HG02642 (cell line): ENCODE data around the gene ZFYVE28.
A peak's percentile ranks its signal among the peaks of the same experiment; 100 is the strongest.

Experiments
- ATAC-seq: cut with Tn5 transposase; IDR thresholded peaks from one replicate; pipeline ENCODE4 v1.9.1; 2021; ENCODE audit warnings: mild to moderate bottlenecking; ENCODE audit not compliant: unreplicated experiment, poor library complexity

The ZFYVE28 gene

GRCh38 chr4:2446656-2447564, 28.5 kb upstream of the ZFYVE28 start:
- no peak for ATAC-seq

GRCh38 chr4:2445571-2445970, 27.1 kb upstream of the ZFYVE28 start:
- no peak for ATAC-seq

- ATAC-seq, result no peak
These were observed 26.7 kb upstream of the ZFYVE28 start for GRCh38 chr4:2445130-2445529.

- ATAC-seq, result no peak
These were observed 25.7 kb upstream of the ZFYVE28 start for GRCh38 chr4:2443956-2444740.

GRCh38 chr4:2443061-2443730, 24.8 kb upstream of the ZFYVE28 start:
- no peak for ATAC-seq

GRCh38 chr4:2442175-2442993, 23.9 kb upstream of the ZFYVE28 start:
- ATAC-seq, result no peak

GRCh38 chr4:2441393-2442174, 23.1 kb upstream of the ZFYVE28 start:
- peak; percentile 83 for ATAC-seq

- ATAC-seq, result no peak
These were observed 20.6 kb upstream of the ZFYVE28 start for GRCh38 chr4:2438822-2439718.

GRCh38 chr4:2437475-2438215, 19.2 kb upstream of the ZFYVE28 start:
- no peak for ATAC-seq

- ATAC-seq, result no peak
These were observed 18.5 kb upstream of the ZFYVE28 start for GRCh38 chr4:2436761-2437474.

GRCh38 chr4:2436301-2436700, 17.9 kb upstream of the ZFYVE28 start:
- no peak for ATAC-seq

GRCh38 chr4:2434420-2434819, 16.0 kb upstream of the ZFYVE28 start:
- no peak for ATAC-seq

GRCh38 chr4:2433609-2434350, 15.3 kb upstream of the ZFYVE28 start:
- no peak for ATAC-seq

GRCh38 chr4:2432991-2433530, 14.6 kb upstream of the ZFYVE28 start:
- no peak for ATAC-seq

- no peak for ATAC-seq
These were observed 13.6 kb upstream of the ZFYVE28 start for GRCh38 chr4:2432004-2432403.
